Measurements from ENCODE around the gene EFCAB11.

DNA sequence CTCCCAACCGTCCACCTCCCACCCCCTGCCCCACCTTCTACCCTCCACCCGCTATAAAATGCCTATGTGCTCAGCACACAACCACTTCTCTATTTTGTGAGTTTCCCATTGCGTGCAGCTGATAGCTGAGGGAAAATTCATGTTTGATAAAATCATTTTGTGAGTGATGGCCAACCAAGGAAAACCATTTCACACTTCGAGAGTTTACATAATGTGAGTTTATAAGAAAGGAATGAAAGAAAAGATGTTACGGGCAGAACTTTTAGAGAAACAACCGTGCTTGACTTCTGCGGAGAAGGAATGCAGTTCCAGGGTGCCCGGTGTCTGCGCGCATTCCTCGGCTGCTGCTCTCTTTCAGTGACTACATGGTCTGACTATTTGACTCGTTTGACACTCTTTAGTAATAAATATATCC, 140.9 kb downstream of the EFCAB11 start:
- TF ChIP-seq, protein P1, sequence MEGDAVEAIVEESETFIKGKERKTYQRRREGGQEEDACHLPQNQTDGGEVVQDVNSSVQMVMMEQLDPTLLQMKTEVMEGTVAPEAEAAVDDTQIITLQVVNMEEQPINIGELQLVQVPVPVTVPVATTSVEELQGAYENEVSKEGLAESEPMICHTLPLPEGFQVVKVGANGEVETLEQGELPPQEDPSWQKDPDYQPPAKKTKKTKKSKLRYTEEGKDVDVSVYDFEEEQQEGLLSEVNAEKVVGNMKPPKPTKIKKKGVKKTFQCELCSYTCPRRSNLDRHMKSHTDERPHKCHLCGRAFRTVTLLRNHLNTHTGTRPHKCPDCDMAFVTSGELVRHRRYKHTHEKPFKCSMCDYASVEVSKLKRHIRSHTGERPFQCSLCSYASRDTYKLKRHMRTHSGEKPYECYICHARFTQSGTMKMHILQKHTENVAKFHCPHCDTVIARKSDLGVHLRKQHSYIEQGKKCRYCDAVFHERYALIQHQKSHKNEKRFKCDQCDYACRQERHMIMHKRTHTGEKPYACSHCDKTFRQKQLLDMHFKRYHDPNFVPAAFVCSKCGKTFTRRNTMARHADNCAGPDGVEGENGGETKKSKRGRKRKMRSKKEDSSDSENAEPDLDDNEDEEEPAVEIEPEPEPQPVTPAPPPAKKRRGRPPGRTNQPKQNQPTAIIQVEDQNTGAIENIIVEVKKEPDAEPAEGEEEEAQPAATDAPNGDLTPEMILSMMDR (IDR thresholded peaks at IDR 0.05): no peak
- TF ChIP-seq POLR2A (IDR thresholded peaks at IDR 0.05) (no peak), POLR2AphosphoS5 (IDR thresholded peaks at IDR 0.05) (no peak)
